ENCODE measurements around the gene VSIG10L2. TPM values are rescaled to one million over a fixed set of nuclear protein-coding genes. Genes with fewer than 3 reads are reported as not detected.
"Not testable (repeated sequence)": the region's sequence is repeated elsewhere in the genome, so short reads cannot be mapped to it uniquely, and the experiment has no call there.

Gene VSIG10L2
- total and polyA plus RNA-seq, 5 experiments from 2014 or later, result not detected

DNA sequence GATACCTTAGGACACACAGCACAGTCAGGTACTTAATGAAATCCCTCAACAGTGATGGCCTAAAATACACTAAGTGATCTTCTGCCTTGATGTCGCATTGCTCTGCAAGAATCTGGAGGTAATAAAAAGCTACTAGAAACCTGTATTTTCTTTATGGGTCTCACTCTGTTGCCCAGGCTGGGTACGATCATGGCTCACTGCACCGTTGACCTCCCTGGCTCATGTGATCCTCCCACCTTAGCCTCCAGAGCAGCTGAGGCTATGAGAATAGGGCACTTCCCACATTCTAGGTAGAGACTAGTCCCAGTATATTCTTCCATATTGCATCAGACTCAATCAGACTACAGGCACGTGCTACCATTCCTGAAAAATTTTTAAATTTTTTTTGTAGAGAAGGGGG lies 21.7 kb downstream of the VSIG10L2 start:
- H3K27ac Mint-ChIP-seq, result no peak overlapping the region
- no peaks in the 10 kb centered on the region for H3K4me1 Mint-ChIP-seq
- H3K27me3 Mint-ChIP-seq, result peaks cover 0 to 5% (median 0%) of the 10 kb centered on the region in 5 donors
- POLR2A ChIA-PET, result no interaction called here
- ATAC-seq (no peak), DNase-seq (no peak)
- H3K36me3 Mint-ChIP-seq, result peaks cover 3 to 14% (median 8%) of the 10 kb centered on the region in 3 donors
- H3K4me3 Mint-ChIP-seq, result no peak overlapping the region
- peaks cover 0 to 10% (median 7%) of the 10 kb centered on the region in 9 donors for H3K9me3 Mint-ChIP-seq

DNA sequence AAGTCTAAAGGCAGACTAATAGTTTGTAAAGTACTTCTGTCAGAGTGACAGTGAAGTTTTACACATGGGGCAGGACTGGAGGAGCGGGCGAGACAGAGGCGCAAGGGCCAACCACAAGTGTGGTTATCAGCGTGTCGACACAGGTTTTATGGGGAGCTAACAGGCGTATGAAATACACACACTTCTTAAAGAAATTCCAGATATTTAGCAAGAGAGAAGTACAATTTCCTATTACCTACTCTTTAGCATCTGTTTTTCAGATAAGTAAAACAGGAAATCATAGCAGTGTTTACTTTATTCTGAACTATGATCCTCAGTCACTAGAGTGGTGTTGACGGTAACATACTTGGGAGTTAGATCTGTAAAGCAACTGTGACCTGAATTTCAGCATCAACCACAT lies 22.5 kb downstream of the VSIG10L2 start:
- Mint-ChIP-seq H3K36me3 (peaks cover 0 to 5% (median 2%) of the 10 kb centered on the region in 3 donors), H3K4me3 (no peak overlapping the region), H3K27me3 (peaks cover 0 to 5% (median 0%) of the 10 kb centered on the region in 5 donors), H3K9me3 (peaks cover 0 to 4% (median 0%) of the 10 kb centered on the region in 9 donors), H3K4me1 (no peaks in the 10 kb centered on the region), H3K27ac (no peak overlapping the region)
- POLR2A ChIA-PET, result no interaction called here
- ATAC-seq (no peak), DNase-seq (no peak)

- DNase-seq (no peak), ATAC-seq (no peak)
- H3K27me3 Mint-ChIP-seq, result peaks cover 0 to 4% (median 0%) of the 10 kb centered on the region in 5 donors
- H3K4me3 Mint-ChIP-seq, result no peak overlapping the region
- H3K27ac Mint-ChIP-seq, result no peak overlapping the region
- no peaks in the 10 kb centered on the region for H3K9me3 Mint-ChIP-seq
- POLR2A ChIA-PET, result no interaction called here
- H3K4me1 Mint-ChIP-seq, result no peaks in the 10 kb centered on the region
- H3K36me3 Mint-ChIP-seq, result no peaks in the 10 kb centered on the region
Observed at GRCh38 chr11:125971618-125972017, 25.8 kb downstream of the VSIG10L2 start.

GRCh38 chr11:125974284-125974683 lies 28.4 kb downstream of the VSIG10L2 start:
- Mint-ChIP-seq H3K36me3 (no peaks in the 10 kb centered on the region), H3K27ac (no peak overlapping the region), H3K4me3 (no peak overlapping the region), H3K27me3 (peaks cover 0 to 1% (median 0%) of the 10 kb centered on the region in 5 donors), H3K9me3 (no peaks in the 10 kb centered on the region), H3K4me1 (no peaks in the 10 kb centered on the region)
- DNase-seq, result no peak
- ATAC-seq, result no peak
- POLR2A ChIA-PET, result no interaction called here

DNA sequence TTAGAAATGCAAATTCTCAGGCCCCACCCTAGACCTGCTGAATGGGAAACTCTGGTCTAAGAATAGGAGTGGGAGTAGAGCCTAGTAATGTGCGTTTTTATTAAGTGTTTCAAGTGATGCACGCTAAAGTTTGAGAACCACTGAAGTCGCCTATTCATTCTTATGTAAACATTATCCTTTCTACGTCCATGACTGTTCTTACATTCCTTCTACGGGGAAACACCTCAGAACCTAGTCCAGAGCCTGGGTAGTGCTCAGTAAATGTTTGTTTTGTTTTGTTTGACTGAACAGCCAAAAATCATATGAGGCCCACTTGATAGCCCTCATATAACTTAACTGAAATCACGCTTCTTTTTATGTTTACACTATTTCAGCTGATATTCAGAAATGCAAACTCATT lies 29.8 kb downstream of the VSIG10L2 start:
- POLR2A ChIA-PET, result no interaction called here
- H3K27me3 Mint-ChIP-seq, result peaks cover 0 to 1% (median 0%) of the 10 kb centered on the region in 5 donors
- H3K9me3 Mint-ChIP-seq, result no peaks in the 10 kb centered on the region
- no peaks in the 10 kb centered on the region for H3K4me1 Mint-ChIP-seq
- no peak for ATAC-seq
- no peak overlapping the region for H3K27ac Mint-ChIP-seq
- DNase-seq, result no peak
- H3K36me3 Mint-ChIP-seq, result peaks cover 0 to 1% (median 0%) of the 10 kb centered on the region in 3 donors
- H3K4me3 Mint-ChIP-seq, result no peak overlapping the region

GRCh38 chr11:125976156-125976555 lies 30.3 kb downstream of the VSIG10L2 start:
- POLR2A ChIA-PET, result no interaction called here
- Mint-ChIP-seq H3K4me1 (no peaks in the 10 kb centered on the region), H3K9me3 (no peaks in the 10 kb centered on the region), H3K4me3 (no peak overlapping the region), H3K27ac (peak overlapping the region in 1 of 10 donors; percentile 9), H3K27me3 (peaks cover 0 to 1% (median 0%) of the 10 kb centered on the region in 5 donors), H3K36me3 (peaks cover 0 to 2% (median 0%) of the 10 kb centered on the region in 3 donors)
- DNase-seq (no peak), ATAC-seq (no peak)

DNA sequence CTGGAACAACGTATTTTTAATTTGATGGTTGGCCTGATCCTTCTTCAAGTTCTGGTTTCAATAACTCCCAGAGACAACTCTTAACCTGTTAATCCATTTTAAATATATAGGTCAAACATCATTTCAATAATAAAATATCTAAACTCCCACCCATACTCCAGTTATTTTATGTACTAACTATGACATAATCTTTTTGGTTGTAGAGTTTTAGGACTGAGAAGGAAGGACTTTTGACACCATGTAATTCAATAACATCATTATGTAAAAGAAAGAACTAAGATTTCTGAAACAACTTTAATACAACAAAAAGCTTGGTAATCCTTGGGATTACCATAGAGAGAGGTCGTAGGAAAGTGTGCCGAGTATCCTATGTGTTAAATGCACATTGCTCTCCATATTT lies 31.5 kb downstream of the VSIG10L2 start:
- ATAC-seq (no peak), DNase-seq (no peak)
- Mint-ChIP-seq H3K9me3 (no peaks in the 10 kb centered on the region), H3K4me1 (no peaks in the 10 kb centered on the region), H3K27ac (no peak overlapping the region), H3K36me3 (peaks cover 0 to 2% (median 0%) of the 10 kb centered on the region in 3 donors), H3K27me3 (peaks cover 0 to 1% (median 0%) of the 10 kb centered on the region in 5 donors), H3K4me3 (no peak overlapping the region)
- POLR2A ChIA-PET, result no interaction called here

GRCh38 chr11:125978181-125978716 lies 32.4 kb downstream of the VSIG10L2 start:
- Mint-ChIP-seq H3K27me3 (peaks cover 0 to 1% (median 0%) of the 10 kb centered on the region in 5 donors), H3K36me3 (peaks cover 0 to 5% (median 5%) of the 10 kb centered on the region in 3 donors), H3K27ac (no peak overlapping the region), H3K4me3 (no peak overlapping the region), H3K9me3 (no peaks in the 10 kb centered on the region), H3K4me1 (no peaks in the 10 kb centered on the region)
- no peak for ATAC-seq
- POLR2A ChIA-PET, result no interaction called here
- no peak for DNase-seq

DNA sequence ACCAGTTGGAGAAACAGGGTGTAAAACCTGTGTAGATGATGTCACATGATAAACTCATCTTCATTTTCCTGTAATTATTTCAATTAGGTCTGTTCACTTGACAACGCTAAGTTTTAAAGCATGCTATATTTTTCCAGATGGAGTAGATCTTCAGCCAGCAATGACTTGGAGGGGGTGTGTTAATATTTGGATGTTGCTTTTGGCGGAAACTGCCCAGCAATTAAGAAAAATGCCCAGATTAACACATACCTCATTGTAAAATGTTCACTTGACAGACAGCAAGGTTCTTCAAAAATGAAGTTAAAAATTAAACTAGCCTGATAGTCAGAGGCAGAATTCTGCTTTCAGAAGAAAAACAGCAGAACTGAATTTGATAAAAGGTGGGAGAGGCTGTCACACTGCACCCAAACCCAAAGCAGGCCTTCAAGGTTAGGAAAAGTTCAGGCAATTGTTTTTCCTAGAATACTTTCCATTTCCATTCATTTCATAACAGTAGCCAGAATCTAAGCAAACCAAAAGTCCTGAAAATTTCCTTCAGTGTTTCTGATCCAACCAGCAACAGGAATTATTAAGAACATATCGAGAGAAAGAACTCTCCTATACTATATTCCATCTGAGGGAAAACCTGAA lies 33.0 kb downstream of the VSIG10L2 start:
- no peak overlapping the region for H3K27ac Mint-ChIP-seq
- peaks cover 3 to 9% (median 5%) of the 10 kb centered on the region in 3 donors for H3K36me3 Mint-ChIP-seq
- no peak overlapping the region for H3K4me3 Mint-ChIP-seq
- no peak for DNase-seq
- no peaks in the 10 kb centered on the region for H3K4me1 Mint-ChIP-seq
- ATAC-seq, result no peak
- no peaks in the 10 kb centered on the region for H3K9me3 Mint-ChIP-seq
- POLR2A ChIA-PET, result no interaction called here
- H3K27me3 Mint-ChIP-seq, result peaks cover 0 to 1% (median 0%) of the 10 kb centered on the region in 5 donors

DNA sequence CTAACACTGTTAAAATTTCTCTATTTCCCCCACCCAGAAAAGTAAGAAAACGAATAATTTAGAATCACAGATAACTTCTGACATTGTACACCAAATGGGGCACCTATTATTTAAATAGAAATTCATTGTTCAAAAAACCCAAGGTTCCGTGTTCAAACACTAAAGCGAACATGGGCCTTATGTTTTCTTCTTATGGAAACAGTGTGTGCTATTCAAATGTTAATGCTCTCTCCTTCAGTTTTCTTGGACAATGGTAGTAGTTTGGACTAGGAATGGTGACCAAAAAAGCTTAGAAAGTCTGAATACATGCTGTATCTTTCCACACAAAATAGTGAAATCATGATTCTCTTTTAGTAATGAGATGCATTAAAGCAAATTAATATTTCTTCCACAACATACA lies 33.7 kb downstream of the VSIG10L2 start:
- H3K36me3 Mint-ChIP-seq, result peaks cover 3 to 9% (median 5%) of the 10 kb centered on the region in 3 donors
- peaks cover 0 to 1% (median 0%) of the 10 kb centered on the region in 5 donors for H3K27me3 Mint-ChIP-seq
- POLR2A ChIA-PET, result no interaction called here
- DNase-seq (no peak), ATAC-seq (no peak)
- no peaks in the 10 kb centered on the region for H3K4me1 Mint-ChIP-seq
- no peaks in the 10 kb centered on the region for H3K9me3 Mint-ChIP-seq
- no peak overlapping the region for H3K4me3 Mint-ChIP-seq
- H3K27ac Mint-ChIP-seq, result no peak overlapping the region

- Mint-ChIP-seq H3K4me3 (no peak overlapping the region), H3K36me3 (peaks cover 4 to 9% (median 6%) of the 10 kb centered on the region in 3 donors), H3K9me3 (no peaks in the 10 kb centered on the region), H3K27ac (no peak overlapping the region), H3K27me3 (no peaks in the 10 kb centered on the region), H3K4me1 (no peaks in the 10 kb centered on the region)
- DNase-seq (no peak), ATAC-seq (no peak)
- POLR2A ChIA-PET, result no interaction called here
Observed at GRCh38 chr11:125980436-125980835, 34.6 kb downstream of the VSIG10L2 start.

DNA sequence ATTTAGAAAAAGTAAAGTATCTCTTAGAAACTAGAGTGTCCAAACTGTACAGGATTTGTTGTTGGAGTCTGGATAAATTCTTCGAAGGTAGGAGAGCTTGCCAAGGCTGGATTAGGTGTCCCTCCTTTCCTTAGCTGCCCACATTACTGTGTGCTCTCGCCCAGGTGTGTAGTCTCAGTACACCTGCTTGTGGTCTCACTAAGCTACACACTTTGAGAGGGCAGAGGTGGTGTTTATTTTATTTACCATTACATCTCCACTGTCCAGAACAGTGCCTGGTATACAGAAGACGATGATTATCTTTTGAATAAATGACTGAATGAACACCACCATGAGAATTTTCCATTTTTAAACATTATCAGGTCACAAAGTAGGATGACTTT lies 36.5 kb downstream of the VSIG10L2 start:
- POLR2A ChIA-PET, result no interaction called here
- Mint-ChIP-seq H3K27ac (no peak overlapping the region), H3K36me3 (peaks cover 9 to 13% (median 9%) of the 10 kb centered on the region in 3 donors), H3K4me3 (no peak overlapping the region), H3K27me3 (no peaks in the 10 kb centered on the region), H3K4me1 (no peaks in the 10 kb centered on the region), H3K9me3 (peaks cover 0 to 2% (median 0%) of the 10 kb centered on the region in 9 donors)
- no peak for DNase-seq
- no peak for ATAC-seq

GRCh38 chr11:125985956-125986355 lies 40.1 kb downstream of the VSIG10L2 start:
- H3K4me1 Mint-ChIP-seq, H3K4me3 Mint-ChIP-seq, DNase-seq, ATAC-seq, H3K9me3 Mint-ChIP-seq, POLR2A ChIA-PET, H3K27ac Mint-ChIP-seq, H3K27me3 Mint-ChIP-seq: not testable (repeated sequence)
- peaks cover 7 to 13% (median 9%) of the 10 kb centered on the region in 3 donors for H3K36me3 Mint-ChIP-seq

All from naive thymus-derived CD8-positive, alpha-beta T cell (primary cell).